OCI-LY7 (cell line): ENCODE results near the gene PLXNB1. TPM values are rescaled to one million over a fixed set of nuclear protein-coding genes. Genes with fewer than 3 reads are reported as not detected.

Experiments
- BruUV-seq: library from RNA; stranded (reverse); fragments of 400-500 nt; replicated peaks from 2 replicates; lab custom pipeline; 2021; lab: Mats Ljungman, UMichigan
- CTCF ChIA-PET: fragments of 300-600 bp; sonication (Branson Sonifier 250); formaldehyde crosslinking; loops from one replicate; lab custom pipeline; 2022; ENCODE audit warnings: antibody characterized with exemption; ENCODE audit not compliant: unreplicated experiment; lab: Charles Lee
- POLR2A ChIA-PET: fragments of 300-600 bp; sonication (Branson Sonifier 250); formaldehyde crosslinking; loops from one replicate; lab custom pipeline; 2022; ENCODE audit warnings: antibody characterized with exemption; lab: Charles Lee
- DNase-seq: peaks from one replicate; pipeline ENCODE4 v3.0.0-alpha.2; 2015; ENCODE audit warnings: low spot score
- H2AFZ ChIP-seq: fragments of 200-600 bp; sonication (generic), shearing (Covaris generic); 2 replicates; pipeline ENCODE4 v1.6.1; 2014; ENCODE audit warnings: mild to moderate bottlenecking, antibody characterized with exemption, low read length, moderate library complexity
- H3K27ac ChIP-seq: fragments of 200-600 bp; sonication (generic); 2 replicates; pipeline ENCODE4 v1.5.1; 2014; ENCODE audit warnings: mixed run types, low read depth, mild to moderate bottlenecking, moderate library complexity, low read length, inconsistent platforms; ENCODE audit not compliant: poor library complexity, severe bottlenecking
- H3K36me3 ChIP-seq: fragments of 200-600 bp; sonication (generic); 2 replicates; pipeline ENCODE4 v1.6.1; 2014; ENCODE audit warnings: mild to moderate bottlenecking, antibody characterized with exemption, low read length, moderate library complexity, mixed read lengths; ENCODE audit not compliant: insufficient read depth
- H3K4me1 ChIP-seq: fragments of 200-600 bp; sonication (generic); 2 replicates; pipeline ENCODE4 v1.5.1; 2014; ENCODE audit warnings: mild to moderate bottlenecking, low read length; ENCODE audit not compliant: insufficient read depth, poor library complexity, severe bottlenecking
- H3K4me2 ChIP-seq: fragments of 200-600 bp; sonication (generic); 2 replicates; pipeline ENCODE4 v1.6.1; 2014; ENCODE audit warnings: mild to moderate bottlenecking, low read length
- H3K4me3 ChIP-seq: fragments of 200-600 bp; sonication (generic); 2 replicates; pipeline ENCODE4 v1.5.1; 2014; ENCODE audit warnings: mild to moderate bottlenecking, low read depth, low read length; ENCODE audit not compliant: poor library complexity, severe bottlenecking
- H3K79me2 ChIP-seq: fragments of 200-600 bp; sonication (generic); 2 replicates; pipeline ENCODE4 v1.6.1; 2016; ENCODE audit warnings: low read depth, mild to moderate bottlenecking, low read length, moderate library complexity, mixed read lengths; ENCODE audit not compliant: insufficient read depth
- H3K9me2 ChIP-seq: fragments of 200-600 bp; sonication (generic); 2 replicates; pipeline ENCODE4 v1.6.1; 2016; ENCODE audit warnings: mild to moderate bottlenecking, low read length, mixed read lengths; ENCODE audit not compliant: insufficient read depth
- H3K9me3 ChIP-seq: fragments of 200-600 bp; sonication (generic); 2 replicates; pipeline ENCODE4 v1.6.1; 2014; ENCODE audit warnings: mild to moderate bottlenecking, mixed run types, low read length, mixed read lengths
- H4K20me1 ChIP-seq: fragments of 200-600 bp; sonication (generic); 2 replicates; pipeline ENCODE4 v1.6.1; 2014; ENCODE audit warnings: mild to moderate bottlenecking, antibody characterized with exemption, low read length, moderate library complexity, mixed read lengths; ENCODE audit not compliant: insufficient read depth
- EZH2phosphoT487 ChIP-seq: fragments of 200-600 bp; sonication (generic); IDR thresholded peaks from 2 replicates; pipeline ENCODE4 v1.6.1; 2018; ENCODE audit warnings: low read depth, borderline replicate concordance, mild to moderate bottlenecking, mixed run types, antibody characterized with exemption, low read length, moderate library complexity, mixed read lengths
- intact Hi-C: fragments of 100-400 bp; cut with micrococcal nuclease; formaldehyde crosslinking; loops from one replicate; pipeline ENCODE4 v1.10.0; 2022; ENCODE audit not compliant: unreplicated experiment
- total RNA-seq, 2 experiments: library from RNA; depleted of rRNA in 1 of 2; stranded (reverse); fragments of >200 nt in 1 of 2; shearing (Covaris generic) in 1 of 2; gene quantifications; 2 replicates each; pipeline ENCODE4 v1.2.3, GENCODE V29; 2014 to 2022
- TF ChIP-seq, protein P1 (sequence below): fragments of 200-600 bp; sonication (generic); conservative IDR thresholded peaks from 2 replicates; pipeline ENCODE4 v1.5.1; 2014; ENCODE audit warnings: mild to moderate bottlenecking, antibody characterized with exemption, low read length, moderate library complexity, mixed read lengths

Gene PLXNB1
- total RNA-seq, 2 experiments from 2014 or later: 4.4 to 6.4 TPM

DNA sequence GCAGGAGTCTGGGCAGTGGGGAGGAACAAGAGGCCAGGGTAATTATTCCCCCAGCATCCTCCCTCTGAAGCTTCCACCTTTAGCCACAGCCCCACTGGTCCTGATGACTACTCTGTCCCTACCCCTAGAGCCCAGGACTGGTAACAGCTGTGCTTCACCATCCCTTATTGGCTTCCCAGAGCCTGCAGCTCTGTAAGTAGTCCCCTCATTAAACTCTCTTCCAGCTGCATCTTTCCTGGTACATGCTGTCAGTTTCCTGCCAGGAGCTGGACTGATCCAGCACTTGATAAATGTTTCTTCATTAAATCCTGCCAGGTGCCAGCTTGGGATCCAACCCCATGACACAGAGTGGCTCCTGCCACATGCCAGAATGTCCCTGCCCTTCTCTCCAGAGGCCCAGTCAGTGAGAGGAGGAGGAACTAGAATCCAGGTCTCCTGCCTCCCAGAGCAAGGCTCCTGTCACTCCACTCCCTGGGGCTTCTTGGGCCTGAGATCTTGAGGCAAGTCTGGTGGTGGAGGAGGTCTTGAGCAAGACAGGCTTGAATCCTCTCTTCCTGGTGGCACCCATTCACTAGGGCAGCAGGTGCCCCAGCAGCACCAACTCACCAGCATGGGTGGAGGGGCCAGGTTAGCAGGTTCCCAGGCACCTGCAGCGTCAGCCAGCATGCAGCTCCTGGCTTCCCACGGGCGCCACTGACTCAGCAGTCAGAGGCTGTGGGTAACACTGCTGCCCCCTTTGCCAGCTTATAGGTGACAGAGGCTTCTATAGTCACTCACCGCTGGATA, 30.3 kb downstream of the PLXNB1 start:
- no peak for TF ChIP-seq EZH2phosphoT487
- TF ChIP-seq, protein P1, sequence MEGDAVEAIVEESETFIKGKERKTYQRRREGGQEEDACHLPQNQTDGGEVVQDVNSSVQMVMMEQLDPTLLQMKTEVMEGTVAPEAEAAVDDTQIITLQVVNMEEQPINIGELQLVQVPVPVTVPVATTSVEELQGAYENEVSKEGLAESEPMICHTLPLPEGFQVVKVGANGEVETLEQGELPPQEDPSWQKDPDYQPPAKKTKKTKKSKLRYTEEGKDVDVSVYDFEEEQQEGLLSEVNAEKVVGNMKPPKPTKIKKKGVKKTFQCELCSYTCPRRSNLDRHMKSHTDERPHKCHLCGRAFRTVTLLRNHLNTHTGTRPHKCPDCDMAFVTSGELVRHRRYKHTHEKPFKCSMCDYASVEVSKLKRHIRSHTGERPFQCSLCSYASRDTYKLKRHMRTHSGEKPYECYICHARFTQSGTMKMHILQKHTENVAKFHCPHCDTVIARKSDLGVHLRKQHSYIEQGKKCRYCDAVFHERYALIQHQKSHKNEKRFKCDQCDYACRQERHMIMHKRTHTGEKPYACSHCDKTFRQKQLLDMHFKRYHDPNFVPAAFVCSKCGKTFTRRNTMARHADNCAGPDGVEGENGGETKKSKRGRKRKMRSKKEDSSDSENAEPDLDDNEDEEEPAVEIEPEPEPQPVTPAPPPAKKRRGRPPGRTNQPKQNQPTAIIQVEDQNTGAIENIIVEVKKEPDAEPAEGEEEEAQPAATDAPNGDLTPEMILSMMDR: no peak
- H3K4me2 ChIP-seq: no peak overlapping the region
- ChIA-PET POLR2A (interaction anchor here (0.7 to 1.3 kb wide), 2 partner anchors 19 to 41 kb away, joined by 3 read pairs; partner anchors contain the start of genes CCDC51 and TMA7), CTCF (interaction anchor here (2.4 kb wide), 1 partner anchor 37 kb away, joined by 31 read pairs; no protein-coding TSS in a partner anchor)
- no peaks in the 10 kb centered on the region for H3K36me3 ChIP-seq
- no peaks in the 10 kb centered on the region for H3K79me2 ChIP-seq
- no peaks in the 10 kb centered on the region for H3K4me1 ChIP-seq
- no peaks in the 10 kb centered on the region for H4K20me1 ChIP-seq
- H3K4me3 ChIP-seq: no peak overlapping the region
- no peaks in the 10 kb centered on the region for H3K9me3 ChIP-seq
- intact Hi-C loops: loop anchor here (2.0 to 10.0 kb wide), 4 partner anchors 109 to 257 kb away; partner anchors contain the start of gene SLC26A6
- no TSS peak for BruUV-seq
- no peak overlapping the region for H2AFZ ChIP-seq
- H3K9me2 ChIP-seq: no peaks in the 10 kb centered on the region
- no peak overlapping the region for H3K27ac ChIP-seq
- no peak for DNase-seq

DNA sequence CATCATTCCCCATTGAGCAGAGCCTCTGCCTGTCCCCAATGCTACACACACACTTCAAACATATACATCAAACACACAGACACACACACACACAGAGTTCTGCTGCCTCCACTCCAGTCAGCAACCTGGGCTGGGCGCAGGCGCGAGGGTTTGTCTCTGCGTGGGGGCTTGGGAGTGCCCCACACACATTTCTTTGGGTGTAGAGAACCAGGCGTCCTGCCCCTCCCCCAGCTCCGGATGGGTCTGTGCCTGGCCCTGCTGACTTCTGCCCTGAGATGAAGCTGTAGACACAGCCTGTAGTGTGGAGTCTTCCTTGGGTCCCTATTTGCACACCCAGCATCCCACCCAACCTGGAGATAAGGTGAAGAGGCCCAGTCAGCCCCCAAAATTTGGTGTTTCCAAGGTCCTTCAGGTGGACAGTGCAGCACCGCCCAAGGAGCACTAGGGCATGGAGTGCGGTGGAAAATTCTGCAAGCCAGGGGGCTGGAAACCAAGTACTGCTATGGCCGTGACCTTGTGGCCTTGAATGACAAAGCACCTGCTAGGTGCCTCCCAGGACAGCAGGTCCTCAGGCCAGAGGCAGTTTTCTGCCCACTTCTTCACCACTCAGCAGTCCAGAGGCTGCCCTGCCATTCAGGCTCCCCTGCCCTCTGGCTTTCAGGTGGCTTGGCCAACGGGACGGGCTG, 31.0 kb downstream of the PLXNB1 start:
- CTCF ChIA-PET: no interaction called here
- no peaks in the 10 kb centered on the region for H3K9me2 ChIP-seq
- DNase-seq: no peak
- no peaks in the 10 kb centered on the region for H3K4me1 ChIP-seq
- H3K4me2 ChIP-seq: no peak overlapping the region
- H2AFZ ChIP-seq: no peak overlapping the region
- H3K9me3 ChIP-seq: no peaks in the 10 kb centered on the region
- H3K27ac ChIP-seq: no peak overlapping the region
- BruUV-seq: no TSS peak
- no peaks in the 10 kb centered on the region for H3K36me3 ChIP-seq
- no peak for TF ChIP-seq EZH2phosphoT487
- TF ChIP-seq, protein P1: no peak
- intact Hi-C loops: no loop called here
- H3K4me3 ChIP-seq: no peak overlapping the region
- no peaks in the 10 kb centered on the region for H4K20me1 ChIP-seq
- POLR2A ChIA-PET: no interaction called here
- no peaks in the 10 kb centered on the region for H3K79me2 ChIP-seq
